SIG-M5 treated with dmso at 0.1 percent for 504 hours (cell line): ENCODE results near the gene WNT11.

Experiments used
- DNase-seq: peaks from one replicate; lab custom pipeline; 2025; ENCODE audit not compliant: unreplicated experiment; lab: John Stamatoyannopoulos, UW

WNT11 gene

DNA sequence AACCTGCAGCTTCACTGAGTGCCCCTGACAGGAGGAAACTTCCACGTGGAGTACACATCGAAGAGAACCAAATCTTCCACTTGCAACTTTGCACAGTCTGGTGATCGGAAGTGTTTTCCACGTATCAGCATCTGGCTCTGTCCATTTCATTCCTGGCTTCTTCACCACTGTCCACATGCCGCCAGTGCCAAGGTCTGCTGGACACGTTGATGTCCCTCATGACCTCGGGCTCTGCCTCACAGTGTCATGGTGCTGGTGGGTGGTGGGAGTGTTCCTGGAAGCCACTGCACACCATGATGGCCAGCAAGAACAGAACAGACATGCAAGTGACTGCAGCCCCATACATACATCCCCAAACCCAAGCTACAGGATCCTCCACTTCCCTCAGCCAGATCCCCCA is 48.4 kb downstream of the WNT11 start:
- DNase-seq: no peak

- no peak for DNase-seq
Observed at GRCh38 chr11:76156971-76157427, 49.3 kb downstream of the WNT11 start.

DNA sequence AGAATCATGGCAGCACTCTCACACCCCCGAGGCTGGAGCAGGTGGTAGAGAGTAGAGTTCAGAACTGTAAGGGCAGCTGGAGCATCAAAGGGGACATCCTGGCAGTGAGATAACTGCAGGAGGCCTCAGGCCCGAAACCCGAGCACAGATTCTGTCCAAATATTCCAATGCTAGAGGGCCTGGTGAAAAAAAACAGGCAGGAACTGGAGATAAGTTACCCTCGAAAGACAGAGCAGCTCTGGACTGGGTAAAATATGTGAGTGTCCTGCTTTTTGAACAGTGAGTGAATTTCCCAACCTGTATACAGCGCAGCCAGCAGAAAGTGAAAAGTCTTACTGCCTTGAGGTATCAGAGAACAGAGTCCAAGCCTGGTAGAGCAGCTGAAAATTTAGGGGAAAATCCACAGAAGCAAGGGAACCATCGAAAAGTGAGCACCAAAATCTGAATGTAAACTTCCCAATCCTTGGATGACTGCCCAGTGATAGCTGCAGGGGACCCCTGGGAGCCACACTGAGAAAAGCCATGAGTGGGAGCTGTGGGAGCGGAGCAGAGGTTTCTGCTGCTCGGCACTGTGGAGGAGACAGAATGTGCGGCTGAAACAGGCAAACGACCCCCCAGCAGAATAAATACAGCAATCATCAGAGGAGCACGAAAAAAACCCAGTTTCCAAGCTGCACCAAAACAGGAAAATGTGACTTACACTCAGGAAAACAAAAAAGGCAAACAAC is 50.6 kb downstream of the WNT11 start:
- DNase-seq: no peak

DNA sequence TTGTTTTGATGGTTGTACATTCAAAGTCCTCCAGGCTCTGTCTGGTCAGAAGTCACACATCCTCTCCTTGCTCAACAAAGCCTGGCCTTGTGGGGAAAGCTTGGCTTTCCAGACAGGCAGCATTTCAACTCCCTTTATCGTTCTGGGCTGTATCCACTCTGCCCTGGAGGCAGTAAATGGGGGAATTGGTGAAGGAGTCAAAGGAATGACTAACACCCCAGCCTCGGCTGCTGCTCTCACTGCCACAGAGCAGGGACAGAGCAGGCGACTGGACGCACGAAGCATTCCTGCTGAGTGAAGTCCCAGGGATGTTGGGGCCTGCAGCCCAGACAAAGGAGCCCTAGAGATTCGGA is 52.8 kb downstream of the WNT11 start:
- DNase-seq: peak; percentile 41

DNA sequence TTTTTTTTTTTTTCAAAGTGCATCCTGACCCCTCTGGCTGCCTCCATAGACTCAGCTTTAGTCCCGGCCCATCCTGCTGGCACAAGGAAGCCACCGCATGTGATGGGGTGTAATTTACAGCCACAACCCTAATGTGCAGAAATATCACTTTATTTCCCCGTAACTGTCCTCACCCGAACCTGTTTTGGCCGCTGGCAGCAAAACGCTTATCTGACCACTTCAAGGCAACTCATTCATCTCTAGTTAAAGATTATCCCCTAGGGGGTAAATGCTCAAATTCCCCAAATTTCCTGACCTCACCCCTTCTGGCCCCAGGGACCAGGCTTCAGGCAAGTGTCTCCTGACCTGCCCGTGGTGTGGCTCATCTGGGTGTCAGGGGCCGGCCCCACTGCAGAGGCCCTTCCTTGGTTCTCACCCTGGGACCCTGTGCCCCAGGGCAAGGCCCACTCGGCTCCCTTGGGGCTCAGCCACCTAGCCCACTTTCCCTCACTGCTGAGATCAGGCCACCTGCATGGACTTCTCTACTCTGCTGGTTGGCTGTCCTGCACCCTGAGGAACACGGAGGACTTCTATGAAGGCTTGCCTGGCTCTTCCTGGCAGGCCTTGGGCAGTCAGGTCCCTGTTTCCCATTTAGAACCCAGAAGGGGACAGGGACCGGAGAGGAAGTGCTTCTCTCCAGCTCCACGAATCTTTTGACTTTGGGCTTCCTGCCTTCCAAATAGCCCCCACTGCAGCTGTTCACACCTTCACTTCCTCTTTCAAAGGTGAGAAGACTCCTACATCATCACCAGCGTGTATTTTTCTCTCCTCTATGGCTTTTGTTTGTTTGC is 53.3 kb downstream of the WNT11 start:
- peak; percentile 41 for DNase-seq

GRCh38 chr11:76152086-76152681 is 54.1 kb downstream of the WNT11 start:
- peak; percentile 73 for DNase-seq

DNA sequence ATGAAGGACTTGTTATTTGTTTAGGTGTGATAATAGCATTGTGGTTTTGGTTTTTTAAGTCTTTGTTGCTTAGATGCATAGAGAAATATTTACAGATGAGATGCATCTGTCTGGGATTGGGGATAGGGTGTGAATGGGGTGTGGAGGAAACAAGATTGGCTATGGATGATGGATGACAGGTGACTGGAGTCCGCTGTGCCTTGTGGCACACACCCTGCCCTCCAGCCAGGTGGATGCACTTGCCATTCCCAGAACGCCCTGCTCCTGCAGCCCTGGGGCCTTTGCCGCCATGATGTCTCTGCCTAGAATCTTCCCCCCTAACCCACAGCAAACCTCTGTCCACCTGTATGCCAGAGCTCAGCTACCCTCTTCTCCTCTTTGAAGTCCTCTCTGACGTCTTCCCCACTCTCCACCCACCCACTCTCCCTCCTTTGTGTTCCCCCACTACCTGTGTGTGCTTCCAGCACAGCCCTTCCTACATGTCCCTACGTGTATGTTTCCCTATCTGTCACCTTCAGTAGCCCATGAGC is 54.7 kb downstream of the WNT11 start:
- DNase-seq: no peak

DNA sequence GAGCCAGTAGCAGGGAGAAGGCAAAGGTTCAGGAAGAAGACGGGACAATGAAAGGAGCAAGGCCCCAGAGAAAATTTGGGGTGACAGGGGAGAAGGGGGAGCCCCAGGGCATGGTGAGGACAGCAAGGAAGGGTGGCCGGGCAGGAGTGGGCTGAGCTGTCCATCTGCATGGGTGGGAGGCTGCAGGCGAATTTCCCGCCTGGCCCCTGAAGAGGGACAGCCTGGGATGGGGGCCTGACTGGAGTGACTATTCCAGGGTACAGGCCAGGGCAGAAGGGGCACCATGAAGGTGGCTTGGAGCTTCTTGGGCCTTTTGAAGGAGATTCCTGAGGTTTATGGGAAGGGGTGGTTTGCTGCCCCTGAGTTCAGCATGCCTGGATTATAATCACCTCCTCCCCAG is 56.2 kb downstream of the WNT11 start:
- no peak for DNase-seq

- no peak for DNase-seq
Observed at GRCh38 chr11:76149713-76150112, 56.6 kb downstream of the WNT11 start.

DNA sequence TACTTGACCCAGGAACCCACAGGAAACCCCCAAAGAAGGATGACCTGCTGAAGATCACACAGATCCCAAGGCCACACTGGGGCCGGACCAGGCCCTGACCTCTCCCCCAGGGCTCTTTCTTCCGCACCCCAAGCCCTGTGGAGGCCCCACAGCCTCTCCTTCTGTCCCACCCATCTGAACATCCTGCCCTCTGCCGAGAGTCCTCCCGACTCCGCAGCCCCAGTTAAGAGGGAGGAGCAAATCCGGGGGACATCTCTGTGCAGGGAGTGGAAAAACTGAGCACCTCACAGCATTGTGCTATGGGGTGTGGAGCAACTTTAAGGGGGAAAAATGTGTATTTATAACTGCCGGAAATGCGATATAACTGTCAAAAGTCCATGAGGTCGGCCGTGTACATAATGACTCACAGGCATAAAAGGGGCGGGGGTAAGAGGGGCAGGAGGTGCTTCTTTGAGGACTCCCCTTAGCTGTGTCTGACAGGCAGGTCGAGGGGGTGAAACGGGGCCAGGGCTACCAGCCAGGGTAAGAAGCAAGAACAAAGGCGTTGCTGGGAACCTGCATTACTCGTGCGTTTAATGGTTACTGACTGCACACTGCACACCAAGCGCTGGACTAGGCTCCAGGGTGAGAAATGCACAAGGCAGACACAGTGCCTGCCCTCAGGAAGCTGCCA is 57.2 kb downstream of the WNT11 start:
- DNase-seq: no peak

DNA sequence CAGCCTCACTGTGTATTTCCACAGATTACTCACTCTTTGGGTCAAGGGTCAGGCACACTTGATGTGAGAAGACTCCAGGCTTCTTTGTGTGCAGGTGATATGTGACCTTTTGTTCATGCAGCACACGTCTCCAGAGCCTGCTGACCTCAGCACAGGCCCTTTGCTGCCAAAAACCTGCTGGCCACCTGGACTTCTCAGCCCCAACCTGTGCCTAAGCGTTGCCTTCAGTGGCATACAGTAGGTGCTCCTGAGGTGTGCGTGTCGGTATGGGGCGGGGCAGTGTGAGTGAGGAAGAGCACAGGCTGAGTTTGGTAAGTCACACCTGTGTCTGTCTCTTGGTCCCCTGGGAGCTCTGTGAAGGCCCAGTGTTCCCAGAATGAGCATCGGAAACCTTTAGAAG is 58.1 kb downstream of the WNT11 start:
- DNase-seq: no peak

DNA sequence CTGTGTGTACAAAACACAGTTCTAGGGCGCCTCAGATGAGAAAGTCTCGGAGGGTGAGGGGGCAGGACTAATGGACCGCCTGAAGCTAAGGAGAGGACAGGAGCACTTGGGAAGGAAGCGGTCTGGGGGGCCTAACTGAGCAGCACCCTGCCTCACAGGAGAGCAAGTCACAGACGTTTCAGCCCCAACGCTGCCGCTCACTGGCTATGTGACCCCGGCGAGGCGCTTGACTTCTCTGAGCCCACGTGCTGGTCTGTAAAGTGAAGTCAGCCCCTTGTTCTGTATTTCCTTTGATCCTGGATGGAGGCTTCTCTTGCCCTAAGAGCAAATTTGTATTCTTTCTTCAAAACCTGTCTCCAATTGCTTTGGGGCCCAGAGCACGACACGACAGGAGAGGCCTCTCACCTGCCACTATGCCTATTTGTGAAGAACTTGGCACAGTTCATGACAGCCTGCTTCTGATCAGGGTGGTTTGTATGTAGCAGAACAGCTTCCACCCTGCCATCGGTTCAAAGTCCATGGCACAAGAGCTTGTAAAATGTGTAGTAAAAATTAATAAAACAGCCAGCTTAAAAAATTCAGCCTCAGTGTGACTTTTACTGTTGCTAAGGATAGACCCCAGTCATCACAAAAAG is 59.1 kb downstream of the WNT11 start:
- DNase-seq: no peak

DNA sequence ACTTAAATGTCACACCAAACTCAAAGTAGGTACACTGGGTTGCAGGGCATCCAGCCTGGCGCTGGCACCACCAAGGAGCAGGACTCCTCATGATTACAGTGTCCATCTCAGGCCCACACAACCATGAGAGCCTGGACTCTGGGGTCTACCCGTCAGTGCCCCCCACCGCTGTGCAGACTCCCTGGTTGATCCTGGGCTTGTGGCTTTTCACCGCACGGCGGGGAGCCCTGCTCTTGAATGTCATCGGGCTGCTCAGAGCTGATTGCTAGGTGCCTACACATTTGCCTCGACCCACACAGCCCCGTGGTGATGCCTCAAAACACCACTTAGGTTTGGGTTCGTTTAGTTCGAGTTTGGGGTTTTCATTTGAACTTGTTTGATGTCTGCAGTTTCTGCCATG is 63.0 kb downstream of the WNT11 start:
- no peak for DNase-seq

DNA sequence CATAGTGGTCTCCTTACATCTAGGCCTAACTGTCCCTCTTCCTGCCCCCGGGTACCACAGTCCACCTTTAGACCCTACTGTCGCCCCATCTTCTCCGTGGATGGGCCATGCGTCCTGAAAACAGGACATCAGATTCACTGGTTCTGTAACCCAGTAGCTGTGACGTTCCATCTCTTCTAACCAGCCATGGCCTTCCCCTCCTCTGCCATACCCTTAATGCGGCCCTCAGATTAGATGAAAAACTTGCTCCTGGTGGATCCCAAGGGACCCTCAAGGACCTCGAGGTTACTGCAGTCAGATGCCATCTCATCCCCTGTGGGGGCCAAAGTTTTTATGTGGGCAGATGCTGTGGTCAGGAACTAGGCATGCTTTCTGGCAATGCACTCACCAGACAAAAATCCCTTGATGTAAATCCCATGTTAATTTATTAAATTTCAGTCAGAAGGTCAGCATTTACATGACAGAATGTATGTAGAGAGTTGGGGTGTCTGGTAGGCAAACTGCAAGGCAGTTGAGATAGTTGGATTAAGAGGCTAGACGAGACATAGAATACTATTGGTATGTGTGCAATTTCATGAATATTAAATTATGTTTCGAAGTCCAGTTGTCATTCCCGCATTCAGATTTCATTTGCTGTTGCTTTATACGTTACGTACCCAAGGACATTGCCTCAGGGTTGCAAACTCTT is 64.3 kb downstream of the WNT11 start:
- no peak for DNase-seq

DNA sequence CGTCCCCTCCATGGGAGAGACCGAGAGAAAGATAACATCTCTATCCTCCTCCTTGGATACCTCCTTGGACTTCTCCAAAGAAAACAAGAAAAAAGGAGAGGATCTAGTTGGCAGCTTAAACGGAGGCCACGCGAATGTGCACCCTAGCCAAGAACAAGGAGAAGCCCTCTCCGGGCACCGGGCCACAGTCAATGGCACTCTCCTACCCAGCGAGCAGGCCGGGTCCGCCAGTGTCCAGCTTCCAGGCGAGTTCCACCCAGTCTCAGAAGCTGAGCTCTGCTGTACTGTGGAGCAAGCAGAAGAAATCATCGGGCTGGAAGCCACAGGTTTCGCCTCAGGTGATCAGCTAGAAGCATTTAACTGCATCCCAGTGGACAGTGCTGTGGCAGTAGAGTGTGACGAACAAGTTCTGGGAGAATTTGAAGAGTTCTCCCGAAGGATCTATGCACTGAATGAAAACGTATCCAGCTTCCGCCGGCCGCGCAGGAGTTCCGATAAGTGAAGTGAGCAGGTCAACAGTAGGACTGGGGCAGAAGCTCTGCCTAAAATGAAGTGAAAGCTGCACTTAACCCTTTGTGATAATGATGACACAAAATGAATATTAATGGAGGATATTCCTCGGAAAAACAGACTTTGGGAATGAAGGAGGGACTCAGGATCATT is 65.3 kb downstream of the WNT11 start:
- no peak for DNase-seq

DNA sequence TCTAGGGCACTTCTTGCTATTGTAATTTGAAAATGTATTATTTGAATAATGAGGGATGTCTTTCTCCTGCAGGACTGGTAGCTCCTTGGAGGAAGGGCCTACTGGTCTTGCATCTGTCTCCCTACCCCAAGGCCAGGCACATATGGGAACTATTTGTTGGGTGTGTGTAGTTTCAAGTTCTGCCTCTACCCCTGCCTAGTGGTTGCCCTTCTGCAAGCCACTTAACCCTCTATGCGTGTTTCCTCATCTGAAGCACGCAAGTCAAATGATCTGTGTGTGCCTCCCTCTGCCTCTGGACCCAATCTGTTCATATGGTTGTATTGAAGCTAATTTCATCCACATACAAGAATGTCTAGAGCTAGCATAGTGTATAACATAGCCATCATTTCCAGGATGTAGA is 67.0 kb downstream of the WNT11 start:
- peak; percentile 4 for DNase-seq
